Endothelial cell of umbilical vein (primary cell): ENCODE data around the gene GOLGA3. TPM values are rescaled to one million over a fixed set of nuclear protein-coding genes. Genes with fewer than 3 reads are reported as not detected.

Source experiments
- BruUV-seq: library from RNA; stranded (reverse); fragments of 400-500 nt; replicated peaks from 2 replicates; lab custom pipeline; 2021; lab: Mats Ljungman, UMichigan
- CTCF ChIA-PET: fragments of 300-600, 350-600 bp; sonication (Branson Sonifier 250); formaldehyde crosslinking; loops from one replicate; lab custom pipeline; 2021; ENCODE audit warnings: antibody characterized with exemption, inconsistent platforms; lab: Charles Lee
- POLR2A ChIA-PET: fragments of 300-600, 350-600 bp; sonication (Branson Sonifier 250); formaldehyde crosslinking; loops from one replicate; lab custom pipeline; 2021; ENCODE audit warnings: antibody characterized with exemption, inconsistent platforms; lab: Charles Lee
- DNase-seq: peaks from one replicate; pipeline ENCODE4 v3.0.0-alpha.2; 2011; ENCODE audit warnings: low read depth, low spot score
- FAIRE-seq: peaks from 2 replicates; lab custom pipeline; 2011; peaks lifted over from hg19 to GRCh38; lab: Jason Lieb, UNC
- H2AFZ ChIP-seq: 2 replicates; pipeline ENCODE4 v1.6.0; 2012; ENCODE audit warnings: low read depth, low read length, control low read depth, inconsistent platforms
- H3K27ac ChIP-seq: 2 replicates; pipeline ENCODE4 v1.5.1; 2011; ENCODE audit warnings: low read depth, mild to moderate bottlenecking, control low read depth, low read length, moderate library complexity; ENCODE audit not compliant: insufficient read depth
- H3K27me3 ChIP-seq, 2 experiments: 2 replicates each; pipeline versions ENCODE4 v1.6.0 to v1.6.1; 2011; ENCODE audit warnings: low read length in 2 of 2, mixed read lengths in 1 of 2; ENCODE audit not compliant: control insufficient read depth in 2 of 2, insufficient read depth in 2 of 2
- H3K36me3 ChIP-seq, 2 experiments: 2 replicates in 1 of 2; 3 replicates in 1 of 2; pipeline ENCODE4 v1.5.1; 2011; ENCODE audit warnings: low read length in 2 of 2, mild to moderate bottlenecking in 1 of 2, moderate library complexity in 1 of 2; ENCODE audit not compliant: control insufficient read depth in 2 of 2, insufficient read depth in 2 of 2; ENCODE audit errors: extremely low read depth in 1 of 2
- H3K4me1 ChIP-seq: 3 replicates; pipeline ENCODE4 v1.5.1; 2011; ENCODE audit warnings: mild to moderate bottlenecking, low read length; ENCODE audit not compliant: control insufficient read depth, insufficient read depth; ENCODE audit errors: extremely low read depth
- H3K4me2 ChIP-seq: 2 replicates; pipeline ENCODE4 v1.6.1; 2011; ENCODE audit warnings: low read length, control low read depth, mixed read lengths; ENCODE audit not compliant: insufficient read depth
- H3K4me3 ChIP-seq, 3 experiments: fragments of 200-600 bp in 1 of 3; sonication (generic), shearing (Covaris generic) in 1 of 3; replicated peaks in 1 of 3; 2 replicates each; pipeline ENCODE4 v1.5.1; 2011 to 2016; ENCODE audit warnings: control low read depth in 3 of 3, low read length in 3 of 3, mild to moderate bottlenecking in 2 of 3, inconsistent platforms in 1 of 3, low read depth in 1 of 3, moderate library complexity in 1 of 3; ENCODE audit not compliant: insufficient read depth in 1 of 3
- H3K79me2 ChIP-seq: 2 replicates; pipeline ENCODE4 v1.6.0; 2012; ENCODE audit warnings: low read length, inconsistent platforms; ENCODE audit not compliant: control insufficient read depth, insufficient read depth
- H3K9ac ChIP-seq: replicated peaks from 2 replicates; pipeline ENCODE3; 2011; ENCODE audit warnings: low read length, control low read depth; ENCODE audit not compliant: insufficient read depth; ENCODE audit errors: extremely low read depth
- H3K9me1 ChIP-seq: replicated peaks from 3 replicates; pipeline ENCODE4 v1.6.0; 2011; ENCODE audit warnings: mild to moderate bottlenecking, low read length; ENCODE audit not compliant: control insufficient read depth, insufficient read depth; ENCODE audit errors: extremely low read depth
- H3K9me3 ChIP-seq: replicated peaks from 2 replicates; pipeline ENCODE4 v1.5.1; 2012; ENCODE audit warnings: low read length, inconsistent platforms; ENCODE audit not compliant: control insufficient read depth, insufficient read depth
- H4K20me1 ChIP-seq: replicated peaks from 2 replicates; pipeline ENCODE3; 2011; ENCODE audit warnings: mild to moderate bottlenecking, low read length; ENCODE audit not compliant: control insufficient read depth, insufficient read depth; ENCODE audit errors: extremely low read depth
- CTCF ChIP-seq, 2 donors: IDR thresholded peaks; 1 replicate in 1 of 2; 2 replicates in 1 of 2; pipeline ENCODE4 v1.5.1; 2011; ENCODE audit warnings: low read length in 2 of 2, mild to moderate bottlenecking in 2 of 2, moderate library complexity in 2 of 2, control low read depth in 1 of 2, inconsistent platforms in 1 of 2, low read depth in 1 of 2; ENCODE audit not compliant: insufficient read depth in 1 of 2; ENCODE audit errors: extremely low read depth in 1 of 2
- EZH2 ChIP-seq: IDR thresholded peaks from 2 replicates; pipeline ENCODE4 v1.6.1; 2012; ENCODE audit warnings: borderline replicate concordance, low read depth, mild to moderate bottlenecking, moderate library complexity, low read length, inconsistent platforms; ENCODE audit not compliant: severe bottlenecking
- MYC ChIP-seq: IDR thresholded peaks from one replicate; pipeline ENCODE4 v1.6.1; 2011; ENCODE audit warnings: mild to moderate bottlenecking, low read depth, low read length
- POLR2A ChIP-seq: IDR thresholded peaks from 2 replicates; pipeline ENCODE4 v1.6.1; 2012; ENCODE audit warnings: low read depth, mild to moderate bottlenecking, control low read depth, low read length
- POLR2AphosphoS5 ChIP-seq: IDR thresholded peaks from 2 replicates; pipeline ENCODE4 v1.6.1; 2012; ENCODE audit warnings: low read depth, mild to moderate bottlenecking, control low read depth, low read length, moderate library complexity; ENCODE audit not compliant: insufficient read depth
- dilution Hi-C: fragments of 300-500 bp; cut with MboI; formaldehyde crosslinking; loops from one replicate; pipeline ENCODE4 v1.15.0; 2019; ENCODE audit warnings: low sequenced_read_pairs; ENCODE audit not compliant: extremely low pct_ligation_motif_present
- intact Hi-C: fragments of 100-400 bp; cut with micrococcal nuclease; formaldehyde crosslinking; loops from one replicate; pipeline ENCODE4 v1.10.0; 2022
- polyA plus RNA-seq, 4 experiments: library from polyadenylated mRNA; depleted of rRNA in 3 of 4; stranded (reverse) in 3 of 4; unstranded in 1 of 4; fragments of >200 nt; gene quantifications; 2 replicates each; pipeline versions ENCODE4 v1.2.1 to v1.2.3, GENCODE V29; 2011 to 2012; ENCODE audit warnings: missing spikeins in 1 of 4
- total RNA-seq: library from RNA; stranded (reverse); gene quantifications from 2 replicates; pipeline ENCODE4 v1.2.3, GENCODE V29; 2021

The GOLGA3 gene
- total and polyA plus RNA-seq, 2 donors (not counting 3 experiments of a cell fraction or from before 2014, with no cell fraction given) = 18.4 to 86.0 TPM

GRCh38 chr12:132781938-132782337 lies 46.7 kb downstream of the GOLGA3 start:
- no peaks in the 10 kb centered on the region for H4K20me1 ChIP-seq

More at GRCh38 chr12:132781938-132782337, 46.7 kb downstream of the GOLGA3 start:
- Histone ChIP-seq H3K79me2 (no peaks in the 10 kb centered on the region), H3K4me1 (no peaks in the 10 kb centered on the region), H3K4me3 (no peak overlapping the region), H2AFZ (no peak overlapping the region), H3K4me2 (no peak overlapping the region), H3K9me3 (no peaks in the 10 kb centered on the region), H3K9ac (no peak overlapping the region), H3K9me1 (no peaks in the 10 kb centered on the region), H3K36me3 (peaks cover 22 to 65% of the 10 kb centered on the region in 2 experiments), H3K27ac (no peak overlapping the region), H3K27me3 (no peaks in the 10 kb centered on the region)
- TF ChIP-seq POLR2AphosphoS5 (no peak), MYC (no peak), EZH2 (no peak), CTCF (IDR thresholded peaks at IDR 0.05; ENCODE audit: extremely low read depth in 1 of 2, insufficient read depth in 1 of 2, low read depth in 1 of 2, low read length in 2 of 2) (no peak), POLR2A (no peak)
- ChIA-PET CTCF (no interaction called here), POLR2A (no interaction called here)
- intact Hi-C loops = no loop called here
- BruUV-seq = no TSS peak
- DNase-seq = no peak
- dilution Hi-C loops = no loop called here
- no peak for FAIRE-seq
